Putamen (tissue), 1 donor: Measurements from ENCODE around the gene CTAG2.
A peak's percentile ranks its signal among the peaks of the same experiment; 100 is the strongest.
"Not testable (repeated sequence)": the region's sequence is repeated elsewhere in the genome, so short reads cannot be mapped to it uniquely, and the experiment has no call there.

Experiments used
- DNase-seq: peaks from one replicate; pipeline ENCODE4 v3.0.0-alpha.2; 2016; ENCODE audit warnings: low spot score

Gene CTAG2

GRCh38 chrX:154645745-154646378 lies 7.5 kb downstream of the CTAG2 start:
- DNase-seq = not testable (repeated sequence)

GRCh38 chrX:154643708-154644107 lies 9.7 kb downstream of the CTAG2 start:
- DNase-seq = not testable (repeated sequence)

- DNase-seq = not testable (repeated sequence)
These were observed 11.6 kb downstream of the CTAG2 start for GRCh38 chrX:154641740-154642139.

GRCh38 chrX:154633661-154634060 lies 19.7 kb downstream of the CTAG2 start:
- not testable (repeated sequence) for DNase-seq

GRCh38 chrX:154630949-154631348 lies 22.4 kb downstream of the CTAG2 start:
- not testable (repeated sequence) for DNase-seq

- not testable (repeated sequence) for DNase-seq
These were observed 24.4 kb downstream of the CTAG2 start for GRCh38 chrX:154628960-154629359.

GRCh38 chrX:154620767-154621414 lies 32.5 kb downstream of the CTAG2 start:
- not testable (repeated sequence) for DNase-seq

- DNase-seq = not testable (repeated sequence)
These were observed 34.2 kb downstream of the CTAG2 start, which contains the start of gene CTAG1B for GRCh38 chrX:154619182-154619581. Gene CTAG1B, minus strand, starts transcription at chrX:154619282. Its CDS starts 64 bp downstream, at chrX:154619218.

- not testable (repeated sequence) for DNase-seq
These were observed 39.8 kb downstream of the CTAG2 start for GRCh38 chrX:154613586-154613985.

GRCh38 chrX:154611146-154611545 lies 42.2 kb downstream of the CTAG2 start:
- DNase-seq = not testable (repeated sequence)

GRCh38 chrX:154608823-154609222 lies 44.6 kb downstream of the CTAG2 start:
- DNase-seq = not testable (repeated sequence)

GRCh38 chrX:154607976-154608375 lies 45.4 kb downstream of the CTAG2 start:
- not testable (repeated sequence) for DNase-seq

- DNase-seq = no peak
These were observed 46.0 kb downstream of the CTAG2 start for GRCh38 chrX:154607370-154607769.

- DNase-seq = no peak
These were observed 47.8 kb downstream of the CTAG2 start for GRCh38 chrX:154605566-154605965.

- DNase-seq = peak; percentile 7
These were observed 49.6 kb downstream of the CTAG2 start for GRCh38 chrX:154603438-154604430.

GRCh38 chrX:154602766-154603437 lies 50.5 kb downstream of the CTAG2 start:
- DNase-seq = no peak

- DNase-seq = no peak
These were observed 51.2 kb downstream of the CTAG2 start for GRCh38 chrX:154602226-154602625.
